DMS53 treated with DMSO at 0.1 percent for 48 hours (cell line): Measurements from ENCODE around the gene DNMT3A.
A peak's percentile ranks its signal among the peaks of the same experiment; 100 is the strongest.

Source experiments
- DNase-seq: peaks from one replicate; lab custom pipeline; 2025; ENCODE audit not compliant: unreplicated experiment; lab: John Stamatoyannopoulos, UW

Gene DNMT3A

GRCh38 chr2:25262288-25262687 is 79.4 kb downstream of the DNMT3A start:
- DNase-seq = no peak

GRCh38 chr2:25259737-25260124 is 82.0 kb downstream of the DNMT3A start:
- DNase-seq = no peak

DNA sequence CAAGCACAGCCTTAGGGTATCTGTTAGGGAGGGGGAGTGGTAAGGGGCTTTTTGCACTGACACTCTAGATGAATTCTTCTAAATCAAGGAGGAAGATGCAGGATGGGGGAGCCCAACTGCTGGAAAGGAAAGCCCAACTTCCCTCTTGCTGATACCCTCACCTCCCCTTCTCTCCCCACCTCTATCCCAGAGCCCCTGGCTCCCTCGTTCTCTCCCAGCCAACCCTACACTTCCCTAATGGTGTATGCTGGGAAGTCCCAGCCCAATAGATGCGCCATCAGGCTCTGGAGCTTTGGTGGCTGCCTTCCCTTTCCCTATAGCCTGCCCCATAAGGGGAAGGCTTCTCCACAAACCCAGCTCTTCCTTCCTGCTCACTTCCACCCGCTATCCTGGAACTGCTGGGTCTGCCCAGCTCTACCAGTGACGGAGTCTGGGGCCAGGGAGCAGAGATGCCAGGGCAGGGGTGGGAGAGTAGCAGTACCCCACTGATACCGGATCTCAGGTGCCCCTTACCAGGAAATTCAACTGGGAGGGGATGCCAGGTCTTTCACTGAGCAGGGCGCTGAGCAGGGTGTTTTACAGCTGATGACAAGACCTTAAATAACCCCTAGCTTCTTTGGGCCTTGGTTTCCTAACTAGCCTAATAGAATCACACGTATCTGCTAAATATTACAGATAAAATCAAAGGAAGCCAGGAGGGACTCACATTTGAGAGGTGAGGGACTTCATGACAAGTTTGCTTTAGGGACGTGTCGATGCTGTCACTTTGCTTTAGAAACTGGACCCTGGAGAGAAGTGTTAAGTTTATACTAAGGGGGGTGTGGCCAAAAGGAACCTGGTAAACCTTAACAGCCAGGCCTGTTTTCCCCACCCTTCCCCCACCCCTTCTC is 82.6 kb downstream of the DNMT3A start:
- DNase-seq = no peak

DNA sequence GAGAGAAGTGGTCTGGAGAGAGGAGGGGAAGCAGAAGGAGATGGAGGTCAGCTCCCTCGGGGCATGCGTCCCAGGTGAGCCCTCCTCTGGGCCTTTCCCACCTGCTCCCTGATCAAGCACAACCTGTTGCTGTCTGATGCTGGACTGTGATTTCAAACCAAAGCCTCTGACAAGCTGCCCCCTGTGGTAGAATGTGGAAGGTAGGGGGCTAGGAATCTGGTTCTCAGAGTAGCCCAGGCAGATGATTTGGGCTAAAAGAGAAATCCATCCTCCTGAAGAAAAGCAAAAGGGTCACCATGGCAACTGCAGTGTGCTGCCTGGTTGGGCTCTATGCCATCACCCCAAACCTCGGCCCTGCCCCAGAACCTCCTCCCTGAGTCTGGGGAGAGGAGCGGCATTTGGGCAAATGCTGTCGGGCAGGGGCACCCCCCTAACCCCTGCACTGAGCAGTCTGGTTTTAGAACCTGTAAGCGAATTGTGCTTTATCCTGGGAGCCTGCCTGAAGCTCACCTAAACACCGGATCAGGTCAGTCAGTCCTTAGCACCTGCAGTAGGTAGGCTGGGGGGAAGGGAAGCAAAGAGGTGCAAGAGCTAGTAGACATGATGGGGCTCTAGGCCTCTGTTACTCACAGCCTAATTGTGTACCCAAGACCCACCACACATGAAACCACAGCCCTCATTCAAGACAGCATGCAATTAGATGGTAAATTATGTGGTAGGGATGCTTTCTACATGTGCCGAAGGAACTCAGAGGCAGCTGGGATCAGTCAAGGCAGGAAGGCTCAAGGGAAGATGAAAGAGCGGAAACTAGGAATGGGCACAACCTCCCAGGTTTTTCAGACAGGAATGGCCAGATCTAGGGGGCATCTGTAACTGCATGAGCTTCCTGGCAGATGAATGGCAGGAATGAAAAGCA is 83.5 kb downstream of the DNMT3A start:
- no peak for DNase-seq

GRCh38 chr2:25257032-25257552 is 84.6 kb downstream of the DNMT3A start:
- DNase-seq = no peak

DNA sequence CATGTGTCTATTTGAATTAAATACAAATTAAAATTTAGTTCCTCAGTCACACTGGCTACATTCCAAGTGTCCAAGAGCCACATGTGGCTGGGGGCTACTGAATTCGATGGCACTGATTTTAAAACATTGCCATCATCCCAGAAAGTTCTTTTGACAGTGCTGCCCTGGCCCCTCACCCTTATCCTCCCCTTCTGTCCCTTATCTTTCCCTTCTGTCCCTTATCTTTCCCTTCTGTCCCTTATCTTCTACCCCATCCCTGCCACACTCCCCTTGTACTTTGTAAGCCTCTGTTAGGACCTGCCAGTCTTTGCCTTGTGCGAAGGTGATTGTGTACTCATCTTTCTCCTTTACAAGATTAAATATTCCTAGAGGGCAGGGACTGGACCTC is 85.2 kb downstream of the DNMT3A start:
- DNase-seq = no peak

- DNase-seq = no peak
Measured at GRCh38 chr2:25255745-25256487, 85.8 kb downstream of the DNMT3A start.

DNA sequence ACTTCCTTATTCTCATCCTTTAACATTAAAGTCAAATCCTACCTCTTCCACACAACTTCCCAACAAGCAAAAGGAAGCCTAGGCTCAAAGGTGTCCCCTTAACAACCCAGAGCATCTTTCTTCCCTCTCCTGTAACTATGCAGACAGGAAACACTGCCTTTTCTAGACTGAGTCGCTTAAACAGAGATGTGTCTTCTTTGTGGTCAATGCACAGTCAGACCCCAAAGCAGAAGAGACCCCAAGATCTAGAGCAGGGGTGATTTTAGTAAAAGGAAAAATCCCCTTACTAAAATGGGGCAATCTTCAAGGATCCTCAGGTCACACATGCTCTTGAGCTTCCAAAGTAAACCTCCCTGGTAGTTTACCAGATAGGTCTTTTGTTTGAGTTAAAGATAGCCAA is 86.8 kb downstream of the DNMT3A start:
- DNase-seq = no peak

DNA sequence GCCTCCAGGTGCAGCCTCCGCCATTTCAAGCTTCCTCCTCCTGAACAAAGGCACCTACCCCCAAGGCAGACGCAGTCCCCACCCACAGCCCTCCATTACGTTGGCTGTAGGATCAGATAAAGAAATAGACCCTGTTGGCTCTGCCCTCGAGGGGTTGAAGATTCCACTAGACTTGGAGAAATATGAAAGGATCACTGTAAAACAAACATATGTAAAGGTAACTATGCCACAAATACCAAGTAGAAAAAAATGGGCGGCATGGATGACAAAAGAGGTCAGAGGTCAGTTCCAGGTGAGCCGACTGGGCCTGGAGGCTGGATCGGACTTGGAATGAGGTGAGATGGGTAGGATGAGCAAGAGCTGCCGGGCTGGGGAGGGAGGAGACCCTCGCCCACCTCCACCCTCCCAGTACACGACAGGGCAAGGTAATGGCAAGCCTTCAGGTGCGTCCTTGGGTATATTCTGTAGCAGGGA is 88.5 kb downstream of the DNMT3A start:
- DNase-seq = no peak

DNA sequence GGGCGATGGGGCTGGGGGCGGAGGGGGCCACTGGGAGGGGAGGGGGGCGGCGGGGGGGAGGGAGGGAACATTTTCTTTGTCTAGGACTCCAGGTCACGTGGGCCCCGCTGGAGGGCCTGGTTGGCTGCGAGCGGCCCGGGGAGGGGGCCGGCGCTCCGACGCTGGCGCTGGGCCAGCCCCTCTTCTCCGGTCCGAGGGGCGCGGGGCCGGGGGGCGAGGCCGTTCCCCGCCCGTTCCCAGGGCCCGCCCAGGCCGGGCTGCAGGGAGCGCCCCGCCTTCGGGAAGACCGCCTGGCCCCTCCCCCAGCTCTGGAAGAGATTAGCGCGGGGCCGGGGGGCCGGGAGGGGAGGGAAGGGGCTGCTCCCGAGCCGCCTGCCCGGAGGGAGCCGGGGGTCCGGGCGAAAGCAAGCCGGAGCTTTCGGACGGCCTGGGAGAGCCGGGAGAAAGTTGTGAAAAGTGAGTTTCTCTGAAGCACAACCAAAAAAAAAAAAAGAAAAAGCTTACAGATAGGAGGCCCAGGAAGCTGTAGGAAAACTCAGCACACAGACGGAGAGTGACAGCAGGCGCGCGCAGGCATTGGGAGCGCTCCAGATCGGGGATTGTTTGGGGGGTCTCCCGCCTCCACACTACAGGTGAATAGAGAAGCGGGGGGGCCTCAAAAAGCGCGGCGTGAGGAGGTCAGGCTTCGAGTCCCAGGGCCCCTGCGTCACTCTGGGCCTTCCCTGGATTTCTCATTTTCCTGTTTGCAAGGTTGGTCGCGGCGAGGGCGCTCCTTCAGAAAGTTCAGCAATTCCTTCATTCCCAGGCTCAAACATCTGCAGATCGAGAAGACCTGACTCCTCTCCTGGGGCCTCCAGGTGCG is 89.2 kb downstream of the DNMT3A start:
- no peak for DNase-seq

- DNase-seq = peak; percentile 14
Measured at GRCh38 chr2:25251422-25252273, 90.1 kb downstream of the DNMT3A start.

- no peak for DNase-seq
Measured at GRCh38 chr2:25251071-25251421, 90.7 kb downstream of the DNMT3A start.

DNA sequence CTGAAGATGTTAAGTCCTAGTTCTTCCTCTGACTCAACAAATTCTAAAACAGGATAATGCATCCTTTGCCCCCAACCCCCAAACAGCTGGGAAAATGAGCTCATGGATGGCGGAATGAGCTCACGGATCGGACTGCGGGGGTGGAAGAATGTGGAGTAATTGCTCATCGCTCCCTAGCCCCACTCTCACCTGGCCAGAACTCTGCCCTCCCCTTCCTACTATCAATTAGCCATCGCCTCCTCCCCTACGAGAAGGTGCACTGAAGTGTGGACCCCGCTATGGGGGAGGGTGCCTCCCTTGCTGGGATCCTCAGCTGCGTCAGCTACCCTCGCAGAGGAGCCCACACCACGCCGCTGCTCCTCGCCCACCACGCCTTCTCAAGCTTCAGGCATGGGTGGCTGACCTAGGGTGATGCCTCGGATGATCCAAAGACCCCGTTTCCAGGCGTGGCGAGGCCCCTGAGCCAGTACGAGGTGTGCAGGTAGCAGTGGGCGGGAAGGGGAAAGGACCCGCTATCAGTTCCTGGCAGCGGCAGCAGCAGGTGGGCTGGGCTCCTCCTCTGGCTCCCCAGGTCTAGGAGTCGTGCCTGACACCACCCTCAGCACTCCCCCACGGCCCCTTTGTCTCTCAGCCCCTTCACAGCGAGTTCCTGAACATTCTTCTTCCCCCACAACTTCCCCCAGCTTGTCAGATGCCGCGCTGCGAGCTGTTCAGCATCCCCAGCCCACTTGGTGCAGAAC is 91.2 kb downstream of the DNMT3A start:
- no peak for DNase-seq

- no peak for DNase-seq
Measured at GRCh38 chr2:25249785-25250184, 91.9 kb downstream of the DNMT3A start.

DNA sequence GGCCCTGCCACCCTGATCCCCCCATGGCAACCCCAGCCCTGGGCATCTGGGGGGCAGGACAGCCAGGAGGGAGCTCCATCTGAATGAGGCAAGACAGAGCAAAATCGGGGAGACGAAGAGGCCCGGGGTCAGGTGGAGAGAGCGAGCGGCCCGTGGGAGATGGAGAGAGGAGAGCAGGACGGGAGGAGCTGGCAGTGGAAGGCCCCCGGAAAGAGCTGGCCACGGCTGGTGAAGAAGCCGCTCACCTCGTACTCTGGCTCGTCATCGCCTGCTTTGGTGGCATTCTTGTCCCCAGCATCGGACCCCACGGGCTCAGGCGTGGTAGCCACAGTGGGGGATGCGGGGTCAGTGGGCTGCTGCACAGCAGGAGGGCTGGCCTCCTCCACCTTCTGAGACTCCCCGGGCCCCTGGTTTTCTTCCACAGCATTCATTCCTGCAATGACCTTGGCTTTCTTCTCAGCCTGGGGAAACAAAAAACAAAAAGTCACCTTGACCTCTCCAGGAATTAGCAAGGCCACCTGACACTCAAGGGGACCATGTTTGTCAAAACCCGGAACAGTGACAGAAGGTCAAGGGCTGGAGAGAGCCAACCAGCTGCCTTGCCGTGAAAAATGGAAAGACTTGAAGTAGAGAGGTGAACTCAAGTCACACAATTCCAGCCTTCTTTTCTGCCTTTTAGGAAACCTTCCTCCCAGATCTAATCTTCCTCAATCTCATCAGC is 93.8 kb downstream of the DNMT3A start:
- DNase-seq = no peak

- DNase-seq = no peak
Measured at GRCh38 chr2:25246558-25247290, 95.0 kb downstream of the DNMT3A start.

DNA sequence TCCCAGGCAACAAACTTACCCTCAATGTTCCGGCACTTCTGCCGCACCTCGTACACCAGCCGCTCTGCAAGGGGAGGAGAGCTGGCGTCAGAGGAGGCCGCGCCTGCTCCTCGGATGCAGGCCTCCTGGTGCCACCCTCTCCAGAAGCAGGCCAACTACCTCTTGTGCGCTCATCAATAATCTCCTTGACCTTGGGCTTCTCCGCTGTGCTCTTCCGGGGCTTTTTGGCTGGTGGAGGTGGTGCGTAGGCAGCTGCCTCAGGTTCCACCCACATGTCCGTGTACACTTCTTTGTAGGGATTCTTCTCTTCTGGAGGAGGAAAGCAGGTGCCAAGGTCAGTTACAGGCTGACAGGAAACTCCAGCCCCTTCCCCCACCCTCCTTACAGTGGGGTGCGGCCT is 95.7 kb downstream of the DNMT3A start:
- no peak for DNase-seq
